H1 (cell line): ENCODE data around the gene MYH11. TPM values are rescaled to one million over a fixed set of nuclear protein-coding genes. Genes with fewer than 3 reads are reported as not detected.

Experiments
- CTCF ChIA-PET: fragments of 300-600 bp; sonication (Branson Sonifier 250); formaldehyde crosslinking; loops from one replicate; lab custom pipeline; 2021; ENCODE audit not compliant: partially characterized antibody; lab: Charles Lee
- POLR2A ChIA-PET: fragments of 300-600 bp; sonication (Branson Sonifier 250); formaldehyde crosslinking; loops from one replicate; lab custom pipeline; 2021; ENCODE audit warnings: inconsistent platforms; ENCODE audit not compliant: partially characterized antibody; lab: Charles Lee
- DNase-seq, 2 experiments: peaks; one replicate each; pipeline versions ENCODE4 v3.0.0 to v3.0.0-alpha.2; 2010 to 2022; ENCODE audit warnings: low spot score in 2 of 2, low read depth in 1 of 2, mixed read lengths in 1 of 2
- FAIRE-seq: peaks from 2 replicates; lab custom pipeline; 2011; peaks lifted over from hg19 to GRCh38; lab: Jason Lieb, UNC
- H2AFZ ChIP-seq: 2 replicates; pipeline ENCODE4 v1.8.1; 2012; ENCODE audit warnings: low read length, inconsistent platforms
- H2AK5ac ChIP-seq: 2 replicates; pipeline ENCODE4 v1.6.1; 2013; ENCODE audit warnings: low read depth, low read length
- H2BK120ac ChIP-seq: replicated peaks from 2 replicates; pipeline ENCODE3; 2013; ENCODE audit warnings: low read depth, low read length, inconsistent platforms
- H2BK12ac ChIP-seq: 2 replicates; pipeline ENCODE4 v1.6.1; 2013; ENCODE audit warnings: low read depth, low read length
- H2BK15ac ChIP-seq: 2 replicates; pipeline ENCODE4 v1.6.1; 2013; ENCODE audit warnings: low read length
- H2BK20ac ChIP-seq: 2 replicates; pipeline ENCODE4 v1.6.1; 2013; ENCODE audit warnings: low read length
- H2BK5ac ChIP-seq: 2 replicates; pipeline ENCODE4 v1.6.1; 2013; ENCODE audit warnings: low read depth, low read length
- H3K14ac ChIP-seq: 2 replicates; pipeline ENCODE4 v1.6.1; 2013; ENCODE audit warnings: inconsistent platforms; ENCODE audit not compliant: insufficient read length
- H3K18ac ChIP-seq: 2 replicates; pipeline ENCODE4 v1.6.1; 2013; ENCODE audit warnings: low read length; ENCODE audit errors: extremely low read depth
- H3K23ac ChIP-seq: 2 replicates; pipeline ENCODE4 v1.6.1; 2013; ENCODE audit warnings: inconsistent platforms; ENCODE audit not compliant: insufficient read length
- H3K23me2 ChIP-seq: 2 replicates; pipeline ENCODE4 v1.6.1; 2013; ENCODE audit warnings: low read depth, low read length
- H3K27ac ChIP-seq: 2 replicates; pipeline ENCODE4 v1.6.1; 2011; ENCODE audit warnings: low read depth, low read length, inconsistent platforms
- H3K27me3 ChIP-seq, 4 experiments: replicated peaks in 1 of 4; 1 replicate in 1 of 4; 2 replicates in 3 of 4; pipeline versions ENCODE4 v1.6.1 to v1.8.1; 2011 to 2013; ENCODE audit warnings: low read length in 3 of 4, mild to moderate bottlenecking in 3 of 4, inconsistent platforms in 2 of 4, mixed read lengths in 2 of 4, moderate library complexity in 1 of 4; ENCODE audit not compliant: control insufficient read depth in 3 of 4, insufficient read depth in 3 of 4; ENCODE audit errors: extremely low read depth in 1 of 4
- H3K36me3 ChIP-seq, 4 experiments: 2 replicates each; pipeline versions ENCODE4 v1.6.1 to v1.8.1; 2011 to 2013; ENCODE audit warnings: mild to moderate bottlenecking in 4 of 4, low read length in 3 of 4, moderate library complexity in 2 of 4, control low read depth in 1 of 4, inconsistent platforms in 1 of 4; ENCODE audit not compliant: insufficient read depth in 4 of 4, control insufficient read depth in 2 of 4
- H3K4ac ChIP-seq: replicated peaks from 2 replicates; pipeline ENCODE3; 2013; ENCODE audit warnings: low read length, low read depth, mixed read lengths, inconsistent platforms; ENCODE audit not compliant: insufficient read length
- H3K4me1 ChIP-seq, 4 experiments: replicated peaks in 1 of 4; 1 replicate in 1 of 4; 2 replicates in 3 of 4; pipeline versions ENCODE4 v1.6.1 to v1.8.1; 2011 to 2013; ENCODE audit warnings: low read length in 3 of 4, inconsistent platforms in 2 of 4, mixed read lengths in 1 of 4; ENCODE audit not compliant: insufficient read depth in 4 of 4, control insufficient read depth in 3 of 4
- H3K4me2 ChIP-seq, 2 experiments: 2 replicates each; pipeline versions ENCODE4 v1.6.1 to v1.8.1; 2011 to 2013; ENCODE audit warnings: low read depth in 2 of 2, low read length in 2 of 2, control low read depth in 1 of 2, inconsistent platforms in 1 of 2, mild to moderate bottlenecking in 1 of 2; ENCODE audit not compliant: insufficient read depth in 1 of 2
- H3K4me3 ChIP-seq, 4 experiments: fragments of 200-600, 300-600 bp in 1 of 4; sonication (generic), shearing (Covaris generic), sonication (Bioruptor Twin) in 1 of 4; 2 replicates each; pipeline versions ENCODE4 v1.5.1 to v1.8.1; 2011 to 2016; ENCODE audit warnings: low read length in 4 of 4, low read depth in 3 of 4, control low read depth in 2 of 4, inconsistent platforms in 2 of 4, mild to moderate bottlenecking in 2 of 4, mixed read lengths in 1 of 4, moderate library complexity in 1 of 4; ENCODE audit not compliant: insufficient read depth in 2 of 4; ENCODE audit errors: extremely low read depth in 1 of 4
- H3K56ac ChIP-seq: replicated peaks from 2 replicates; pipeline ENCODE3; 2013; ENCODE audit warnings: low read depth, mild to moderate bottlenecking, mixed read lengths, low read length, inconsistent platforms; ENCODE audit not compliant: insufficient read length
- H3K79me1 ChIP-seq: 2 replicates; pipeline ENCODE4 v1.6.1; 2013; ENCODE audit warnings: low read depth, low read length, control low read depth
- H3K79me2 ChIP-seq, 2 experiments: 2 replicates each; pipeline versions ENCODE4 v1.6.1 to v1.8.1; 2012 to 2013; ENCODE audit warnings: low read length in 2 of 2, mild to moderate bottlenecking in 2 of 2, inconsistent platforms in 1 of 2; ENCODE audit not compliant: insufficient read depth in 2 of 2, control insufficient read depth in 1 of 2
- H3K9ac ChIP-seq, 4 experiments: replicated peaks in 1 of 4; 1 replicate in 1 of 4; 2 replicates in 3 of 4; pipeline versions ENCODE4 v1.6.1 to v1.8.1; 2011 to 2013; ENCODE audit warnings: low read depth in 3 of 4, low read length in 3 of 4, control low read depth in 2 of 4, mild to moderate bottlenecking in 2 of 4, moderate library complexity in 2 of 4, inconsistent platforms in 1 of 4; ENCODE audit errors: extremely low read depth in 1 of 4
- H3K9me3 ChIP-seq, 2 experiments: 2 replicates each; pipeline versions ENCODE4 v1.6.1 to v1.8.1; 2012 to 2013; ENCODE audit warnings: mild to moderate bottlenecking in 2 of 2, moderate library complexity in 2 of 2, control low read depth in 1 of 2, inconsistent platforms in 1 of 2, low read depth in 1 of 2, low read length in 1 of 2, mixed read lengths in 1 of 2; ENCODE audit not compliant: insufficient read depth in 2 of 2
- H4K20me1 ChIP-seq, 2 experiments: replicated peaks in 1 of 2; 2 replicates each; pipeline versions ENCODE3 to v1.8.1; 2011 to 2013; ENCODE audit warnings: inconsistent platforms in 2 of 2, low read length in 2 of 2, mild to moderate bottlenecking in 1 of 2; ENCODE audit not compliant: insufficient read depth in 2 of 2, control insufficient read depth in 1 of 2
- H4K5ac ChIP-seq: 2 replicates; pipeline ENCODE4 v1.6.1; 2013; ENCODE audit warnings: low read length, low read depth, mixed read lengths, inconsistent platforms; ENCODE audit not compliant: insufficient read length
- H4K8ac ChIP-seq: 2 replicates; pipeline ENCODE4 v1.8.0; 2013; ENCODE audit warnings: mild to moderate bottlenecking, moderate library complexity, low read length, inconsistent platforms; ENCODE audit not compliant: insufficient read depth; ENCODE audit errors: extremely low read depth
- H4K91ac ChIP-seq: replicated peaks from 2 replicates; pipeline ENCODE3; 2013; ENCODE audit warnings: low read length, mixed read lengths, inconsistent platforms; ENCODE audit not compliant: insufficient read length
- JUND ChIP-seq: IDR thresholded peaks from 2 replicates; pipeline ENCODE4 v1.6.1; 2011; ENCODE audit warnings: mild to moderate bottlenecking, improper control_type of control experiment, low read length
- SP1 ChIP-seq: IDR thresholded peaks from 2 replicates; pipeline ENCODE4 v1.6.1; 2011; ENCODE audit warnings: low read depth, low read length
- TAF1 ChIP-seq: IDR thresholded peaks from 2 replicates; pipeline ENCODE4 v1.6.1; 2011; ENCODE audit warnings: mild to moderate bottlenecking, low read depth, low read length
- whole genome bisulfite sequencing, 2 experiments: shearing (Covaris generic) in 1 of 2; methylation state at CpG; one replicate each; pipeline versions ENCODE4 v1.1.6 to v1.1.7; 2013 to 2015; ENCODE audit warnings: low lambda C conversion rate in 2 of 2, mixed read lengths in 2 of 2, inconsistent platforms in 1 of 2, low coverage in 1 of 2, missing lambda C conversion rate in 1 of 2; ENCODE audit not compliant: insufficient replicate concordance in 2 of 2, insufficient coverage in 1 of 2, insufficient read length in 1 of 2; ENCODE audit errors: extremely low coverage in 1 of 2, missing lambda C conversion rate in 1 of 2; 5-methylcytosine and 5-hydroxymethylcytosine counted together
- polyA plus RNA-seq, 7 experiments: library from polyadenylated mRNA; depleted of rRNA in 3 of 7; stranded (reverse) in 5 of 7; unstranded in 2 of 7; fragments of >200 nt in 5 of 7; fragments of 200-250 nt in 2 of 7; gene quantifications; 1 replicate in 5 of 7; 2 replicates in 1 of 7; 4 replicates in 1 of 7; pipeline versions ENCODE4 v1.2.1 to v1.2.3, GENCODE V29; 2011 to 2013; ENCODE audit warnings: missing spikeins in 2 of 7, mixed read lengths in 2 of 7
- total RNA-seq: library from RNA; stranded (reverse); fragmentation: NEBNext Ultra II Directional; extraction: Animal tissue kit (Norgen Biotek cat#: 25700); gene quantifications from 2 replicates; pipeline ENCODE4 v1.2.1, GENCODE V29; 2021
- TF ChIP-seq, protein P1 (sequence below): IDR thresholded peaks from 2 replicates; pipeline ENCODE4 v1.6.1; 2012; ENCODE audit warnings: inconsistent platforms
- TF ChIP-seq, protein P2 (sequence below): IDR thresholded peaks from 2 replicates; pipeline ENCODE4 v1.6.1; 2012; ENCODE audit warnings: inconsistent platforms

MYH11 gene
- total and polyA plus RNA-seq, 2 of the 8 experiments (the other 6 are each of a cell fraction or from before 2014, with no cell fraction given), result 0.11 to 0.78 TPM

DNA sequence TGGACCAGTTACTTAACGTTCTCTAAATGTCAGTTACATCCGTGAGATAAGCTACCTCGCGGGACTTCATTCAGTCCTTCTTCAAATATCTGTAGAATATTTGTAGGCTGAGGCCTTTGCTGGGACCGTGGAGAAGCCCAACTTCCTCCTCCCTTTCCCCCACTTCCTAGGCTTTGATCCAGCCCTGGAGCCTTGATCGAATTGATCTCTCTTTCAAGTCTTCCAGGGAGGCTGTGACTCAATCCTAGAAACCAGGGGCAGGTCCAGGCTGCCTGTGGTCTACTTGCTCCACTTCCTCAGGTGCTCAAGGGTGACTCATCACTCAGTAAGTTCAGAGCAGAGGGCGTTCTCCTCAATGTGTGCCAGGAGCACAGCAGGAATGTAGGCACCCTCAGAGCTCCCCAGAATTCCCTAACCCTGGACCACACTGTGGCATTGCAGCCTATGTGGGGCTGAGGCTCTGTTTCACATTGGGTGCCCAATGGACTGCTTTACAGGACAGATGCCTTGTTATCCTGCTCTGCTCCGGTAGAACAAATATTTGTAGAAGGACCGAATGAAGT, 42.8 kb upstream of the MYH11 start:
- Histone ChIP-seq H4K8ac (no peak overlapping the region), H3K4me1 (no peaks in the 10 kb centered on the region), H3K14ac (no peak overlapping the region), H4K5ac (no peak overlapping the region), H2BK15ac (no peak overlapping the region), H3K56ac (no peak overlapping the region), H2BK12ac (no peak overlapping the region), H3K23me2 (peaks cover 3% of the 10 kb centered on the region; the same call in 1 of the 2 replicates), H3K18ac (no peak overlapping the region), H4K91ac (no peak overlapping the region), H3K4me3 (no peak overlapping the region), H3K27me3 (no peaks in the 10 kb centered on the region), H2BK120ac (no peak overlapping the region), H2BK20ac (no peak overlapping the region), H3K23ac (no peak overlapping the region), H3K4me2 (no peak overlapping the region), H3K4ac (no peak overlapping the region), H3K36me3 (no peaks in the 10 kb centered on the region), H2AK5ac (0 out of 2 replicates have a peak overlapping the region, but pooled peaks have one; percentile 3), H2AFZ (peak overlapping the region; percentile 72; the same call in 1 of the 2 replicates), H3K27ac (no peak overlapping the region), H2BK5ac (0 out of 2 replicates have a peak overlapping the region, but pooled peaks have one; percentile 0), H4K20me1 (no peaks in the 10 kb centered on the region), H3K9me3 (no peaks in the 10 kb centered on the region), H3K79me2 (no peaks in the 10 kb centered on the region), H3K9ac (no peak overlapping the region), H3K79me1 (no peaks in the 10 kb centered on the region)
- 86% methylated on average over 9 of the region's 9 CpGs; no CpG with 5 or more reads in 1 of the 2 experiments for WGBS, 2 experiments
- FAIRE-seq, result no peak
- no peak for DNase-seq
- TF ChIP-seq, protein P1, sequence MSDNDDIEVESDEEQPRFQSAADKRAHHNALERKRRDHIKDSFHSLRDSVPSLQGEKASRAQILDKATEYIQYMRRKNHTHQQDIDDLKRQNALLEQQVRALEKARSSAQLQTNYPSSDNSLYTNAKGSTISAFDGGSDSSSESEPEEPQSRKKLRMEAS, result no peak
- TF ChIP-seq JUND (0 out of 2 replicates have a peak, but pooled peaks have one; percentile 12), TAF1 (0 out of 2 replicates have a peak, but pooled peaks have one; percentile 0), SP1 (no peak)
- TF ChIP-seq, protein P2, sequence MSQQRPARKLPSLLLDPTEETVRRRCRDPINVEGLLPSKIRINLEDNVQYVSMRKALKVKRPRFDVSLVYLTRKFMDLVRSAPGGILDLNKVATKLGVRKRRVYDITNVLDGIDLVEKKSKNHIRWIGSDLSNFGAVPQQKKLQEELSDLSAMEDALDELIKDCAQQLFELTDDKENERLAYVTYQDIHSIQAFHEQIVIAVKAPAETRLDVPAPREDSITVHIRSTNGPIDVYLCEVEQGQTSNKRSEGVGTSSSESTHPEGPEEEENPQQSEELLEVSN, result no peak
- CTCF ChIA-PET, result interaction anchor here (1.2 kb wide), 1 partner anchor 25 kb away, joined by 3 read pairs; no protein-coding TSS in a partner anchor
- POLR2A ChIA-PET, result interaction anchor here (1.1 to 3.9 kb wide), 2 partner anchors 10 to 11 kb away, joined by 3 to 20 read pairs; partner anchors contain the start of gene CEP20
